Dermis microvascular lymphatic vessel endothelial cell (primary cell): Measurements from ENCODE around the gene EDIL3. TPM values are rescaled to one million over a fixed set of nuclear protein-coding genes. Genes with fewer than 3 reads are reported as not detected.

Experiments
- DNase-seq, 2 donors: peaks; one replicate each; pipeline versions ENCODE4 v3.0.0 to v3.0.0-alpha.2; 2010; ENCODE audit warnings: low read depth in 2 of 2
- total RNA-seq: library from RNA; depleted of rRNA; stranded (reverse); fragments of >200 nt; gene quantifications from 2 replicates; pipeline ENCODE4 v1.2.1, GENCODE V29; 2014

EDIL3 gene
- total RNA-seq, 1 donor from 2014 or later: under 0.01 TPM

- DNase-seq: no peak
These were observed 412.4 kb downstream of the EDIL3 start for GRCh38 chr5:83972236-83972635.

DNA sequence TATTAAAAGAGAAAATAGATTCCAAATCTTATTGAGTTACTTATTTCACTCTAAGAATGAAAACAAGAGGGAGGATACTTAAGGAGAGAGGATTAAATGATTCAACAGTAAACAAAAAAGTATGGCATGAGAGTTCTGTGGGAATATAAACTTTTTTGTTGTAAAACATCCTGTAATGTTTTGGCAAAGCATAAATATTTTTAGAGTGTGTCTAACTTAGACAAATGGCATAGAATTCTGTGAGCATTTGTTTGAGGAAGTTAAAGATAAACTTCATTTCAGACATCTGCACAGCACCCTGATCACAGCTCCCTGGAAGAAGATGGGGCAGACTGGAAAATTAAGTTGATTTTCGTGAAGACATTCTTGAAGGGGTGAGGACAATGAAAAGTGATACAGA, 417.3 kb downstream of the EDIL3 start:
- DNase-seq: no peak

DNA sequence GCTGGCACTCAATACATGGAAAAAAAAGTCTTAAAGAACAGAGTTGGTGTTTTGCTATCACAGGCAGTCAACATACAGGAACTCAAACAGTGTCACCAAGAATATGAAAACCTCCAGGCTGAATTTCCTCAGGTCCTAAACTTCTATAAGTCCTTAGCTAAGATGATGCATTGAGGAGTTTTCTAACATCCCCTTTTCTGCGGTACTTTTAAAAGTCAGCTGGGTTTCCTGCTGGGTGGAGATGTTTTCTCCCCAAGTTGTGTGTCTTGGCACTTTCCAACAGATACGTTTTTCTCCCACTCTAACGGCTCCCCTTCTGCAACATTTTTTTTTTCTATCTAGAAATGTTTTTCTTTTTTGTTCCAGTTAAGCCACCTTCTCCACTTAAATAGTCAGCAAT, 419.2 kb downstream of the EDIL3 start:
- DNase-seq: no peak

DNA sequence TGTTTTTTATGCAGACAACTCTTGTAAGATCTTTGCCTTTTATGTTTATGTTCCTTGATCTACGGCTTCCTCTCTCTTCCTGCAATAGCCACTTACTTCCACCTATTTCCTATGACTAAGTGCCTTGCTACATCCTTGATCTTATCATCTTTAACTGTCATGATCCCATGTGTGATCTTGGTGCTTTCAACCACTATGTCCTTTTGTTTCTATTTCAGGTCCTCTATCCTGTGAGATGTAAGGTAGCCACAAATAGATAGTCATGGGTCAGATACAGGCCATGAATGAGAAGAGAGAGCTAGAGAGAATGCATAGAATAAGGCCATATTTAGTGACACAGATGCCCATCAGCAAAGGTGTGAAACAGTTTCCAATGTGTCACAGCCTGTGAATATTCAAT, 420.4 kb downstream of the EDIL3 start:
- peak in 1 of 2 donors; percentile 33 for DNase-seq

- DNase-seq: no peak
These were observed 427.5 kb downstream of the EDIL3 start for GRCh38 chr5:83957188-83957587.

- no peak for DNase-seq
These were observed 428.3 kb downstream of the EDIL3 start for GRCh38 chr5:83956386-83956785.

DNA sequence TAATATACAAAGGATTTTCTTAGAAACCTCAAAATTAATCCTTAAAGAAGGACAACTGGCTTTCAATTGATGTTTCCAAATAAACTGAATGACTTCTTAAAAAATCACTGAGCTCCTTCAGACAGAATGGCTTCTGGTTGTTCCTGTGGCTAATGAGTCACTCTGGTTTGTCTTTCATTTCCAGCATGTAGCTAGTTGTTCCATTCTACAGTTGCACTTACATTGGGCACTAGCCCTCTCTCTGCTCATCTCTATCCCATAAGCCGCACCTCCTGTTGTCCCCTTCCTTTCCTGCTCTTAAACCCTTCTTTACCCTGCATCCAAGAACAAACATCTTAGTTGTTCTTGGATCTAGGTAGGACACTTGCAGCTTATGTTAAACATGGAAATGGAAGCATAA, 428.8 kb downstream of the EDIL3 start:
- DNase-seq: peak in 1 of 2 donors; percentile 12

DNA sequence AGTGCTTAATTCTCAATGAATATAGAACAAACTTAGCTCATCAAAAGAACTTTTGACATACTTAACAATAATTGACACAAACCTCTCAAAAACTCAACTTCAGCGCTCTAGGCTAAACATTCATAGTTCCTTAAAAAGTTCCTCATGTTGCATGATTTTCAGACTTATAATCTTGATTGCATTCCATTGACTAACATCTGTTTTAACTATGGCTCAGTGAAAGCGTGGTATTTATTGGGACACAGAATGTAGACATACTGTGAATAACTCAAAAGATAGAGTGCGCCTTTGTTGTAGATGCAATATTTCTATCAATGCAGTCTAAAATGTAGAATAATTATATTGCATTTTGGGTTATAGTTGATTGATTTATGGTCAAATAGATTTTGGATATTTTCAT, 436.9 kb downstream of the EDIL3 start:
- no peak for DNase-seq

GRCh38 chr5:83946516-83946915, 438.2 kb downstream of the EDIL3 start:
- no peak for DNase-seq

GRCh38 chr5:83942155-83942554, 442.5 kb downstream of the EDIL3 start:
- DNase-seq: no peak

DNA sequence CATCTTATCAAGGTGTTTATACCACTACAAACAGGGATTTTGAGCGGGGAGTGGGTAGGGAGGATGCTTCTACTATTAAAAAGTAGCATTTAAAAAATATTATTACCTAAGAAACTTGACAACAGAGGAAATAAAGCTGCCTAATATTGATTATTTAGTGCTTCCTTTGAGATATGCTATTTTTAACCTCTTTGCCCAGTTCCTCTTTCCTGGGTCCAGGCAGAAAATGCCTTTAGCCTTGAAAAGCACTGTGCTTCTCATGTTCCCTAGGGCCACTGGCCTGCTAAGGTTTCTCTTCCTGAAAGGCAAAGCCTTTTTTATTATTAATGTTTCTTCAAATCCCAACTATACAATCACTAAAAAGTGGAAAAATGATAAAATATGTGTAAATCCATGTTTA, 446.8 kb downstream of the EDIL3 start:
- no peak for DNase-seq

DNA sequence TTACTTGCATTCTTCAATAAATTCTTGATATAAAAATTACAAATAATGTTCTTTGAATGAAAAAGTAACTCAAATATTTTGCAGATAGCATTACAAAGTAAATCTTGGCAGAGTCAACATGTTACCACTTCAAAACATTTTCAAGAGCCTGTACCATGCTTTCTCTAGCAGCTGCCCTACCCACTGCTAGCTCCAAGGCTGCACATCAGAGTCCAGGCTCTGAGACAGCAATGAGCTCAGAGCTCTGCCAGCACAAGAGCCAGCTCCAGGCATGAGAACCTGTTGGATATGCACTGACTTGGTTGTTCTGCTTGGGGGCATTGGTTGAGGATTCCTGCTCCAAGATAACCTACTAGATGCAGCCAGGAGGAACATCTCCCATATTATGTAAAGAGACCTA, 452.7 kb downstream of the EDIL3 start:
- no peak for DNase-seq

GRCh38 chr5:83927140-83927733, 457.4 kb downstream of the EDIL3 start:
- peak in 1 of 2 donors; percentile 51 for DNase-seq

GRCh38 chr5:83925955-83926337, 458.7 kb downstream of the EDIL3 start:
- peak in 1 of 2 donors; percentile 15 for DNase-seq

- no peak for DNase-seq
These were observed 459.2 kb downstream of the EDIL3 start for GRCh38 chr5:83925321-83925954.

GRCh38 chr5:83924891-83925290, 459.8 kb downstream of the EDIL3 start:
- no peak for DNase-seq

GRCh38 chr5:83924171-83924570, 460.5 kb downstream of the EDIL3 start:
- DNase-seq: no peak

DNA sequence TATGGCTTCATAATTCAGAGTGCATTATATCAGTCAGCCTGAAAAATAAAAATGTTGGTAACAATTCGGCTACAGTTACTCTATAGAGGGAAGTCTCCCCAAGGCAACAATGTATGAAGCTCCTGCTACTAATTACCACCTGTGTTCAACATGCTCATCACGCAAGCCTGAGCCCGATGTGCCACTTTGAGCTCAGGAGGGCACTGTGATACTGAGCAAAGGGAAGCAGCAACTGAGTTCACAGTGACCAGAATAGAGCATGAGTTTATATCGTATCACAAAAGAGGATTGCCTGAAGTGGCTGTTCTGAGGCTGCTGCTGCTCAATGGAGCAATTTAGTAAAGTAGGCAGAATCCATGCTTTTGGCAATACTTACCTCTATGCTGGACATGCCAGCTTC, 462.0 kb downstream of the EDIL3 start:
- no peak for DNase-seq

GRCh38 chr5:83921666-83922193, 462.9 kb downstream of the EDIL3 start:
- DNase-seq: no peak

GRCh38 chr5:83919071-83920041, 465.3 kb downstream of the EDIL3 start:
- DNase-seq: peak in 1 of 2 donors; percentile 50

- DNase-seq: no peak
These were observed 467.3 kb downstream of the EDIL3 start for GRCh38 chr5:83917261-83917908.
